Body of pancreas (tissue), 4 donors: ENCODE measurements around the gene CALCOCO2. TPM values are rescaled to one million over a fixed set of nuclear protein-coding genes. Genes with fewer than 3 reads are reported as not detected.
A peak's percentile ranks its signal among the peaks of the same experiment; 100 is the strongest.
"Not testable (repeated sequence)": the region's sequence is repeated elsewhere in the genome, so short reads cannot be mapped to it uniquely, and the experiment has no call there.

Source experiments
- ATAC-seq: fragments of 150-250 bp; one replicate; pipeline ENCODE4 v1.9.1; 2016
- DNase-seq, 4 donors: peaks; one replicate each; pipeline ENCODE4 v3.0.0-alpha.2; 2019
- H3K27ac ChIP-seq, 4 donors: fragments of 200-600 bp; sonication (generic); 1 replicate in 3 of 4; 2 replicates in 1 of 4; pipeline versions ENCODE4 v1.5.1 to v1.6.1; 2016 to 2019; ENCODE audit warnings: mild to moderate bottlenecking in 1 of 4, mixed read lengths in 1 of 4, moderate library complexity in 1 of 4
- H3K27me3 ChIP-seq, 2 donors: fragments of 200-600 bp; sonication (generic); one replicate each; pipeline ENCODE4 v1.6.0; 2016; ENCODE audit warnings: mild to moderate bottlenecking in 1 of 2
- H3K36me3 ChIP-seq, 2 donors: fragments of 200-600 bp; sonication (generic); replicated peaks in 1 of 2; 2 replicates each; pipeline ENCODE4 v1.5.1; 2016; ENCODE audit warnings: low read depth in 2 of 2; ENCODE audit not compliant: insufficient read depth in 1 of 2
- H3K4me1 ChIP-seq: fragments of 200-600 bp; sonication (generic); one replicate; pipeline ENCODE4 v1.6.0; 2016
- H3K4me3 ChIP-seq, 2 donors: fragments of 200-600 bp; sonication (generic); 1 replicate in 1 of 2; 2 replicates in 1 of 2; pipeline ENCODE4 v1.5.1; 2016 to 2019
- H3K9me3 ChIP-seq, 3 donors: fragments of 200-600 bp; sonication (generic); 1 replicate in 2 of 3; 2 replicates in 1 of 3; pipeline ENCODE4 v1.5.1; 2016
- POLR2A ChIP-seq, 3 donors: fragments of 450-650 bp; IDR thresholded peaks; one replicate each; pipeline ENCODE4 v1.6.1; 2016; ENCODE audit warnings: antibody characterized with exemption in 3 of 3, mild to moderate bottlenecking in 2 of 3
- WGBS, 2 donors: methylation state at CpG; one replicate each; pipeline ENCODE4 v1.1.5; 2017; 5-methylcytosine and 5-hydroxymethylcytosine counted together
- intact Hi-C: fragments of 100-400 bp; cut with DNase I; formaldehyde crosslinking; loops from one replicate; pipeline ENCODE4 v1.15.1; 2023
- total RNA-seq, 2 donors: library from RNA; depleted of rRNA; stranded (reverse); fragments of >200 nt; gene quantifications; one replicate each; pipeline ENCODE4 v1.1.0, GENCODE V29; 2016
- TF ChIP-seq, protein P1 (sequence below), 7 experiments: fragments of 450-650 bp in 4 of 7; fragments of 200-600 bp in 3 of 7; sonication (generic) in 3 of 7; IDR thresholded peaks; one replicate each; pipeline ENCODE4 v1.5.1; 2016 to 2019; ENCODE audit warnings: antibody characterized with exemption in 7 of 7

CALCOCO2 gene
- total RNA-seq, 2 donors from 2014 or later: 62.8 to 69.9 TPM

- WGBS, 2 donors: 10 to 14% methylated on average over 7 of the region's 7 CpGs
- no peaks in the 10 kb centered on the region for H3K9me3 ChIP-seq
- intact Hi-C loops: no loop called here
- no peak for ATAC-seq
- peaks cover 13% of the 10 kb centered on the region for H3K4me1 ChIP-seq
- H3K4me3 ChIP-seq: no peak overlapping the region
- H3K27ac ChIP-seq: no peak overlapping the region
- no peak for TF ChIP-seq POLR2A (IDR thresholded peaks at IDR 0.05)
- TF ChIP-seq, protein P1, sequence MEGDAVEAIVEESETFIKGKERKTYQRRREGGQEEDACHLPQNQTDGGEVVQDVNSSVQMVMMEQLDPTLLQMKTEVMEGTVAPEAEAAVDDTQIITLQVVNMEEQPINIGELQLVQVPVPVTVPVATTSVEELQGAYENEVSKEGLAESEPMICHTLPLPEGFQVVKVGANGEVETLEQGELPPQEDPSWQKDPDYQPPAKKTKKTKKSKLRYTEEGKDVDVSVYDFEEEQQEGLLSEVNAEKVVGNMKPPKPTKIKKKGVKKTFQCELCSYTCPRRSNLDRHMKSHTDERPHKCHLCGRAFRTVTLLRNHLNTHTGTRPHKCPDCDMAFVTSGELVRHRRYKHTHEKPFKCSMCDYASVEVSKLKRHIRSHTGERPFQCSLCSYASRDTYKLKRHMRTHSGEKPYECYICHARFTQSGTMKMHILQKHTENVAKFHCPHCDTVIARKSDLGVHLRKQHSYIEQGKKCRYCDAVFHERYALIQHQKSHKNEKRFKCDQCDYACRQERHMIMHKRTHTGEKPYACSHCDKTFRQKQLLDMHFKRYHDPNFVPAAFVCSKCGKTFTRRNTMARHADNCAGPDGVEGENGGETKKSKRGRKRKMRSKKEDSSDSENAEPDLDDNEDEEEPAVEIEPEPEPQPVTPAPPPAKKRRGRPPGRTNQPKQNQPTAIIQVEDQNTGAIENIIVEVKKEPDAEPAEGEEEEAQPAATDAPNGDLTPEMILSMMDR (IDR thresholded peaks at IDR 0.05): no peak
- peaks cover 4 to 10% of the 10 kb centered on the region in 2 donors for H3K27me3 ChIP-seq
- H3K36me3 ChIP-seq: no peaks in the 10 kb centered on the region
- no peak for DNase-seq
These were observed 14.4 kb upstream of the CALCOCO2 start for GRCh38 chr17:48816438-48816773.

GRCh38 chr17:48816774-48817590, 13.9 kb upstream of the CALCOCO2 start, which contains the start of gene TTLL6:
Gene TTLL6 (minus strand): TSS chr17:48817229. CDS start chr17:48817072, 157 bp downstream.
- TF ChIP-seq POLR2A (IDR thresholded peaks at IDR 0.05): no peak
- TF ChIP-seq, protein P1 (IDR thresholded peaks at IDR 0.05): peak in 1 of 7 experiments; percentile 2
- intact Hi-C loops: no loop called here
- Histone ChIP-seq H3K36me3 (no peaks in the 10 kb centered on the region), H3K4me1 (peaks cover 13% of the 10 kb centered on the region), H3K27ac (no peak within 1 kb of the TSS), H3K9me3 (no peaks in the 10 kb centered on the region), H3K27me3 (peaks cover 4 to 10% of the 10 kb centered on the region in 2 donors), H3K4me3 (no peak within 1 kb of the TSS)
- peak; percentile 73 to 88 (median 82) for DNase-seq
- WGBS, 2 donors: 2 to 10% methylated on average over 6 to 64 of the region's 64 CpGs
- ATAC-seq: peak; percentile 89

GRCh38 chr17:48818361-48818841, 12.4 kb upstream of the CALCOCO2 start:
- ATAC-seq (no peak), DNase-seq (peak in 1 of 4 donors; percentile 19)
- intact Hi-C loops: no loop called here
- H3K27me3 ChIP-seq: peaks cover 4 to 10% of the 10 kb centered on the region in 2 donors
- H3K27ac ChIP-seq: no peak overlapping the region
- TF ChIP-seq, protein P1 (IDR thresholded peaks at IDR 0.05): no peak
- TF ChIP-seq POLR2A (IDR thresholded peaks at IDR 0.05): no peak
- H3K36me3 ChIP-seq: no peaks in the 10 kb centered on the region
- H3K4me1 ChIP-seq: peaks cover 13% of the 10 kb centered on the region
- 37 to 47% methylated on average over 8 to 9 of the region's 9 CpGs for WGBS, 2 donors
- H3K9me3 ChIP-seq: no peaks in the 10 kb centered on the region
- H3K4me3 ChIP-seq: no peak overlapping the region

GRCh38 chr17:48819466-48819865, 11.4 kb upstream of the CALCOCO2 start:
- H3K27ac ChIP-seq: no peak overlapping the region
- peaks cover 4 to 10% of the 10 kb centered on the region in 2 donors for H3K27me3 ChIP-seq
- H3K4me3 ChIP-seq: no peak overlapping the region
- intact Hi-C loops: no loop called here
- TF ChIP-seq, protein P1 (IDR thresholded peaks at IDR 0.05): no peak
- TF ChIP-seq POLR2A (IDR thresholded peaks at IDR 0.05): no peak
- H3K4me1 ChIP-seq: peaks cover 13% of the 10 kb centered on the region
- H3K36me3 ChIP-seq: no peaks in the 10 kb centered on the region
- ATAC-seq: no peak
- WGBS, 2 donors: 61 to 68% methylated on average over 11 of the region's 11 CpGs
- H3K9me3 ChIP-seq: no peaks in the 10 kb centered on the region
- no peak for DNase-seq

DNA sequence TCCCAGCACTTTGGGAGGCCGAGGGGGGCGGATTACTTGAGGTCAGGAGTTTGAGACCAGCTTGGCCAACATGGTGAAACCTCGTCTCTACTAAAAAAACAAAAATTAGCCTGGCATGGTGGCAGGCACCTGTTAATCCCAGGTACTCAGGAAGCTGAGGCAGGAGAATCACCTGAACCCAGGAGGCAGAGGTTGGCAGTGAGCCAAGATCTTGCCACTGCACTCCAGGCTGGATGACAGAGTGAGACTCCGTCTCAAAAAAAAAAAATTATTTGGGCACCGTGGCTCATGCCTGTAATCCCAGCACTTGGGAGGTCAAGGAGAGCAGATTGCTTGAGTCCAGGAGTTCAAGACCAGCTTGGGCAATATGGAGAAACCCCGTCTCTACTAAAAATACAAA, 9.9 kb upstream of the CALCOCO2 start:
- H3K9me3 ChIP-seq, intact Hi-C loops, H3K27ac ChIP-seq, H3K27me3 ChIP-seq, H3K36me3 ChIP-seq, ATAC-seq, H3K4me3 ChIP-seq: not testable (repeated sequence)
- DNase-seq: peak in 1 of 4 donors; percentile 18
- 51 to 56% methylated on average over 6 of the region's 6 CpGs for WGBS, 2 donors
- H3K4me1 ChIP-seq: peaks cover 13% of the 10 kb centered on the region
